Tibial artery (tissue), 4 donors: ENCODE measurements around the gene ITPKC.

Source experiments
- DNase-seq, 2 donors: peaks; one replicate each; pipeline ENCODE4 v3.0.0-alpha.2; 2019
- H3K27ac ChIP-seq, 2 donors: fragments of 200-600 bp; sonication (generic) in 1 of 2; 1 replicate in 1 of 2; 2 replicates in 1 of 2; pipeline ENCODE4 v1.5.1; 2018 to 2019; ENCODE audit warnings: mild to moderate bottlenecking in 1 of 2
- H3K27me3 ChIP-seq, 2 donors: fragments of 200-600 bp; sonication (generic) in 1 of 2; one replicate each; pipeline versions ENCODE4 v1.5.1 to v1.6.0; 2016 to 2019
- H3K36me3 ChIP-seq, 3 donors: fragments of 200-600 bp; sonication (generic) in 2 of 3; one replicate each; pipeline ENCODE4 v1.5.1; 2016 to 2019; ENCODE audit warnings: mild to moderate bottlenecking in 2 of 3
- H3K4me1 ChIP-seq, 4 donors: fragments of 200-600 bp; sonication (generic) in 2 of 4; 1 replicate in 3 of 4; 2 replicates in 1 of 4; pipeline ENCODE4 v1.5.1; 2016 to 2019
- H3K4me3 ChIP-seq, 2 donors: fragments of 200-600 bp; sonication (generic) in 1 of 2; 1 replicate in 1 of 2; 2 replicates in 1 of 2; pipeline ENCODE4 v1.5.1; 2018 to 2019; ENCODE audit warnings: mild to moderate bottlenecking in 2 of 2
- H3K9me3 ChIP-seq, 3 donors: fragments of 200-600 bp; sonication (generic) in 1 of 3; one replicate each; pipeline ENCODE4 v1.5.1; 2016 to 2019
- intact Hi-C: fragments of 100-400 bp; cut with DNase I; formaldehyde crosslinking; loops from one replicate; pipeline ENCODE4 v1.15.0; 2023; ENCODE audit warnings: low total_unique reads
- TF ChIP-seq, protein P1 (sequence below), 2 experiments: fragments of 200-600 bp in 1 of 2; fragments of 450-650 bp in 1 of 2; IDR thresholded peaks; one replicate each; pipeline ENCODE4 v1.5.1; 2017 to 2019; ENCODE audit warnings: antibody characterized with exemption in 2 of 2, mild to moderate bottlenecking in 1 of 2, moderate library complexity in 1 of 2

Gene ITPKC

DNA sequence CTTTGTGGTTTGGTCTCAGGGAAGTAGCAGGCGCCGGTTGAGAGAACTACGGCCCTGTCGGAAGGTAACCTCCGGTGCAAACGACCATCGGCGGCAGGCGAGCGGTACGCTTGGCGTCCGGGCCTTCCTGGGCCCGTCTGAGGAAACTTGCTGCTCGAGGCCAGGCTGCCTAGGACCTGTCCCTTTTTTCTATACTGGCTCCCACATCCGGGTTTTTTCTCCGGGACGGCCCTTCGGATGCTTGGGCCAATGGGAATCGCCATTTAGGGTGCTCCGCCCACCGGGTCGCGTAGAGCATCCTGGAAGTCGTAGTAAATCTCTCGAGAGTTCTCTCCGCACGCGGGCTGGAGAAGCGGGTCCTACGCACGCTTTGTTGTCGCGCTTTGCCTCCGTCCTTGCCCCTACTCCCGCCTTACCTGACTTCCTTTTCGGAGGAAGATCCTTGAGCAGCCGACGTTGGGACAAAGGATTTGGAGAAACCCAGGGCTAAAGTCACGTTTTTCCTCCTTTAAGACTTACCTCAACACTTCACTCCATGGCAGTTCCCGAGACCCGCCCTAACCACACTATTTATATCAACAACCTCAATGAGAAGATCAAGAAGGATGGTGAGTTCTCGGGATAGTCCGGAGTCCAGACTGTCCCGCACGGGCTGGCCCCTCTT, 34.1 kb downstream of the ITPKC start, which contains the start of gene SNRPA:
TSS of gene SNRPA (plus strand) at position 330 of the 664 bp plus-strand sequence. CDS start at position 536, 206 bp downstream.
- TF ChIP-seq, protein P1, sequence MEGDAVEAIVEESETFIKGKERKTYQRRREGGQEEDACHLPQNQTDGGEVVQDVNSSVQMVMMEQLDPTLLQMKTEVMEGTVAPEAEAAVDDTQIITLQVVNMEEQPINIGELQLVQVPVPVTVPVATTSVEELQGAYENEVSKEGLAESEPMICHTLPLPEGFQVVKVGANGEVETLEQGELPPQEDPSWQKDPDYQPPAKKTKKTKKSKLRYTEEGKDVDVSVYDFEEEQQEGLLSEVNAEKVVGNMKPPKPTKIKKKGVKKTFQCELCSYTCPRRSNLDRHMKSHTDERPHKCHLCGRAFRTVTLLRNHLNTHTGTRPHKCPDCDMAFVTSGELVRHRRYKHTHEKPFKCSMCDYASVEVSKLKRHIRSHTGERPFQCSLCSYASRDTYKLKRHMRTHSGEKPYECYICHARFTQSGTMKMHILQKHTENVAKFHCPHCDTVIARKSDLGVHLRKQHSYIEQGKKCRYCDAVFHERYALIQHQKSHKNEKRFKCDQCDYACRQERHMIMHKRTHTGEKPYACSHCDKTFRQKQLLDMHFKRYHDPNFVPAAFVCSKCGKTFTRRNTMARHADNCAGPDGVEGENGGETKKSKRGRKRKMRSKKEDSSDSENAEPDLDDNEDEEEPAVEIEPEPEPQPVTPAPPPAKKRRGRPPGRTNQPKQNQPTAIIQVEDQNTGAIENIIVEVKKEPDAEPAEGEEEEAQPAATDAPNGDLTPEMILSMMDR (IDR thresholded peaks at IDR 0.05) = no peak
- peak within 1 kb of the TSS; percentile 63 to 65 for H3K4me3 ChIP-seq
- intact Hi-C loops = loop anchor here (2.0 to 10.0 kb wide), 2 partner anchors 54 to 60 kb away; partner anchors contain the start of gene NUMBL

DNA sequence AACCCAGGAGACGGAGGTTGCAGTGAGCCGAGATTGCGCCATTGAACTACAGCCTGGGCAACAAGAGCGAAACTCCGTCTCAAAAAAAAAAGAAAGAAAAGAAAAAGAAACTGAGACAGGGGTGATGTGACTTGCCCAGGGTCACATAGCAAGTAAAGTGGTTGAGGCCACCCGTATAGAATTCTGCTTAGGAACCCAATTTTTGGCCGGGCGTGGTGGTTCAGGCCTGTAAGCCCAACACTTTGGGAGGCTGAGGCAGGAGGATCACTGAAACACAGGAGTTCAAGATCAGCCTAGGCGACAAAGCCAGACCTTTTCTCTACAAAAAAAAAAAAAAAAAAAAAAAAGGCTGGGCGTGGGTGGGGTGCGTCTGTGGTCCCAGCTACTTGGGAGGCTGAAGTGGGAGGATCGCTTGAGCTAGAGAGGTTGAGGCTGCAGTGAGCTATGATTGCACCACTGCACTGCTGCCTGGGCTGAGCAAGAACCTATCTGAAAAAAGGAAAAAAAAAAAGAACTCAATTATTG, 35.4 kb downstream of the ITPKC start:
- peaks cover 11 to 28% (median 23%) of the 10 kb centered on the region in 3 donors for H3K36me3 ChIP-seq
- TF ChIP-seq, protein P1 (IDR thresholded peaks at IDR 0.05) = no peak
- no peaks in the 10 kb centered on the region for H3K27me3 ChIP-seq
- intact Hi-C loops = loop anchor here (10.0 kb wide), 1 partner anchor 52 kb away; no protein-coding TSS in a partner anchor
- DNase-seq = no peak
- H3K27ac ChIP-seq = peak overlapping the region; percentile 87 to 92
- H3K9me3 ChIP-seq = no peaks in the 10 kb centered on the region
- peak overlapping the region; percentile 63 to 65 for H3K4me3 ChIP-seq
- peaks cover 0 to 60% (median 48%) of the 10 kb centered on the region in 4 donors for H3K4me1 ChIP-seq

More for the DNA sequence above, 34.1 kb downstream of the ITPKC start, which contains the start of gene SNRPA:
- Histone ChIP-seq H3K36me3 (peaks cover 4 to 15% (median 11%) of the 10 kb centered on the region in 3 donors), H3K27me3 (no peaks in the 10 kb centered on the region), H3K9me3 (no peaks in the 10 kb centered on the region), H3K4me1 (peaks cover 0 to 55% (median 43%) of the 10 kb centered on the region in 4 donors), H3K27ac (peak within 1 kb of the TSS; percentile 87 to 92)
- DNase-seq = peak; percentile 97 to 98

DNA sequence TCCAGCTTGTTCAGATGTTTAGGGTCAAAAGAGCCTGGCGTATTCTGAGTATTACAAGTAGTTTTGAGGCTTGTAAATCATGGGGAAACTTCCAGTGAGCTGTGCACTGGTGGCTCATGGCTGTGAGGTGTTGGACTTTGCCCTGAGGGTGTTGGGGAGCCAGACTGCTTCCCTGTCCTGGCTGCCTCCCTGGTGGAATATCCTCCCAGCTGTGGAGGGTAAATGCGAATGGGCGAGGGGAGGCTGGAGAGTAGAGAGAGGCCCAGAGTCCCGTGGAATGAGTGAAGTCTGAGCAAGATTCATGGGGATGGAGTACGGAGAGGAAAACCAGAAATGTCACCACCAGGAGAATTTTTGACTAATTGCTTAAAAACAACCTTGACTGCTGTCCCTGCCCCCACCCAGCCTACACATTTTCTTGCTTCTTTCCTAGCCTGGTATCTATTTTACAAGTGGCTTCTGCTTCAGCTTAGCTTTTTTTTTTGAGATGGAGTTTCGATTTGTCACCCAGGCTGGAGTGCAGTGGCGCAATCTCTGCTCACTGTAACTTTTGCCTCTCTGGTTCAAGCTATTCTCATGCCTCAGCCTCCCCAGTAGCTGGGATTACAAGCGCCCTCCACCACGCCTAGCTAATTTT, 37.8 kb downstream of the ITPKC start:
- TF ChIP-seq, protein P1 (IDR thresholded peaks at IDR 0.05) = no peak
- no peak for DNase-seq
- H3K27me3 ChIP-seq = no peaks in the 10 kb centered on the region
- H3K4me3 ChIP-seq = no peak overlapping the region
- intact Hi-C loops = loop anchor here (10.0 kb wide), 1 partner anchor 50 kb away; no protein-coding TSS in a partner anchor
- H3K9me3 ChIP-seq = no peaks in the 10 kb centered on the region
- H3K4me1 ChIP-seq = peaks cover 0 to 52% (median 42%) of the 10 kb centered on the region in 4 donors
- no peak overlapping the region for H3K27ac ChIP-seq
- peaks cover 34 to 52% (median 45%) of the 10 kb centered on the region in 3 donors for H3K36me3 ChIP-seq

DNA sequence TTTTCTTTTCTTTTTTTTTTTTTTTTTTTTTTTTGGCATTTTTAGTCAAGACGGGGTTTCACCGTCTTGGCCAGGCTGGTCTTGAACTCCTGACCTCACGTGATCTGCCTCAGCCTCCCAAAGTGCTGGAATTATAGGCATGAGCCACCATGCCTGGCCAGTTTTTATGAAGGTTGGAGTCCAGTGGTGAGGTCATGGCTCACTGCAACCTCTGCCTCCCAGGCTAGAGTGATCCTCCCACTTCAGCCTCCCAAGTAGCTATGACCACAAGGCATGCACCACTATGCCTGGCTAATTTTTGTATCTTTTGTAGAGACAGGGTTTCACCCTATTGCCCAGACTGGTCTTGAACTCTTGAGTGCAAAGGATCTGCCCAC, 38.3 kb downstream of the ITPKC start:
- DNase-seq = no peak
- H3K27me3 ChIP-seq = no peaks in the 10 kb centered on the region
- intact Hi-C loops = loop anchor here (10.0 kb wide), 1 partner anchor 50 kb away; no protein-coding TSS in a partner anchor
- no peaks in the 10 kb centered on the region for H3K9me3 ChIP-seq
- H3K36me3 ChIP-seq = peaks cover 39 to 57% (median 50%) of the 10 kb centered on the region in 3 donors
- H3K4me1 ChIP-seq = peaks cover 0 to 50% (median 39%) of the 10 kb centered on the region in 4 donors
- no peak overlapping the region for H3K4me3 ChIP-seq
- H3K27ac ChIP-seq = no peak overlapping the region
- TF ChIP-seq, protein P1 (IDR thresholded peaks at IDR 0.05) = no peak

DNA sequence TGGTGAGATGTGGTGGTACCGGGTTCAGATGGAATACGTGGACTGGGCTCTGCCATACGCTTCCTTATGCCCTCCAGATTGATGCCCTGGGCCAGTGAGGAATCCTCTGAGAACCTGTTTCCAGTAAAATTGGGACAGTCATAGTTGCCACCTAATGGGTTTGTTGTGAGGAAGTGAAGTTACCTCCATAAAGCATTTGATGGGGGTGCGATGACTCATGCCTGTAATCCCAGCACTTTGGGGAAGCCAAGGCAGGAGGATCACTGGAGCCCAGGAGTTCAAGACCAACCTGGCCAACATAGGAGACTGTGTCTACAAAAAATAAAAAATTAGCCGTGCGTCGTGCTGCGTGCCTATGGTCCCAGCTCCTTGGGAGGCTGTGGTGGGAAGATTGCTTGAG, 38.9 kb downstream of the ITPKC start:
- TF ChIP-seq, protein P1 (IDR thresholded peaks at IDR 0.05) = no peak
- DNase-seq = no peak
- Histone ChIP-seq H3K4me3 (no peak overlapping the region), H3K27ac (no peak overlapping the region), H3K36me3 (peaks cover 45 to 63% (median 55%) of the 10 kb centered on the region in 3 donors), H3K4me1 (peaks cover 0 to 50% (median 39%) of the 10 kb centered on the region in 4 donors), H3K9me3 (no peaks in the 10 kb centered on the region), H3K27me3 (no peaks in the 10 kb centered on the region)
- intact Hi-C loops = loop anchor here (10.0 kb wide), 1 partner anchor 49 kb away; no protein-coding TSS in a partner anchor
